NCI-H1105 (cell line): ENCODE measurements around the gene BYSL.

Experiments
- DNase-seq: peaks from one replicate; lab custom pipeline; 2025; lab: John Stamatoyannopoulos, UW

The BYSL gene

GRCh38 chr6:41976794-41977484 lies 55.6 kb downstream of the BYSL start:
- no peak for DNase-seq
